Osteoblast (primary cell): Measurements from ENCODE around the gene DPH5. TPM values are rescaled to one million over a fixed set of nuclear protein-coding genes. Genes with fewer than 3 reads are reported as not detected.

Experiments used
- DNase-seq: peaks from one replicate; pipeline ENCODE4 v3.0.0; 2011; ENCODE audit warnings: low spot score, mixed read lengths; ENCODE audit not compliant: insufficient read length; ENCODE audit errors: missing footprints
- H2AFZ ChIP-seq: 2 replicates; pipeline ENCODE4 v1.6.0; 2011; ENCODE audit warnings: mild to moderate bottlenecking, low read length
- H3K27ac ChIP-seq: 2 replicates; pipeline ENCODE4 v1.5.1; 2011; ENCODE audit warnings: mild to moderate bottlenecking, low read depth, low read length, moderate library complexity
- H3K27me3 ChIP-seq: 2 replicates; pipeline ENCODE4 v1.6.0; 2012; ENCODE audit warnings: mild to moderate bottlenecking, control low read depth, inconsistent platforms, low read length, moderate library complexity; ENCODE audit not compliant: insufficient read depth
- H3K36me3 ChIP-seq: 2 replicates; pipeline ENCODE4 v1.5.1; 2011; ENCODE audit warnings: mild to moderate bottlenecking, low read length, control low read depth, moderate library complexity; ENCODE audit not compliant: insufficient read depth
- H3K4me1 ChIP-seq: 2 replicates; pipeline ENCODE4 v1.5.1; 2011; ENCODE audit warnings: mild to moderate bottlenecking, low read length, control low read depth, moderate library complexity; ENCODE audit not compliant: insufficient read depth
- H3K4me2 ChIP-seq: 2 replicates; pipeline ENCODE4 v1.6.0; 2011; ENCODE audit warnings: mild to moderate bottlenecking, low read length; ENCODE audit not compliant: insufficient read depth
- H3K4me3 ChIP-seq: fragments of 200-600 bp; sonication (generic); 3 replicates; pipeline ENCODE4 v1.5.1; 2012; ENCODE audit warnings: mild to moderate bottlenecking, low read length, inconsistent platforms; ENCODE audit not compliant: insufficient read depth
- H3K79me2 ChIP-seq: 2 replicates; pipeline ENCODE4 v1.6.0; 2012; ENCODE audit warnings: mild to moderate bottlenecking, low read length, control low read depth, inconsistent platforms; ENCODE audit not compliant: insufficient read depth
- H3K9me3 ChIP-seq: 2 replicates; pipeline ENCODE4 v1.5.1; 2011; ENCODE audit warnings: low read depth, low read length, control low read depth
- H4K20me1 ChIP-seq: 2 replicates; pipeline ENCODE4 v1.6.0; 2012; ENCODE audit warnings: mild to moderate bottlenecking, low read length, control low read depth; ENCODE audit not compliant: insufficient read depth
- total RNA-seq: library from RNA; depleted of rRNA; stranded (reverse); fragments of >200 nt; gene quantifications from 2 replicates; pipeline ENCODE4 v1.2.3, GENCODE V29; 2012
- TF ChIP-seq, protein P1 (sequence below): IDR thresholded peaks from 2 replicates; pipeline ENCODE4 v1.5.1; 2011; ENCODE audit warnings: mild to moderate bottlenecking, low read depth, low read length, moderate library complexity; ENCODE audit errors: extremely low read depth

Gene DPH5
- total RNA-seq, 1 donor = 33.3 TPM

GRCh38 chr1:101059945-101060542, 34.5 kb upstream of the DPH5 start:
- Histone ChIP-seq H4K20me1 (no peaks in the 10 kb centered on the region), H2AFZ (no peak overlapping the region), H3K27me3 (no peaks in the 10 kb centered on the region), H3K79me2 (no peaks in the 10 kb centered on the region), H3K27ac (no peak overlapping the region), H3K4me1 (no peaks in the 10 kb centered on the region), H3K36me3 (no peaks in the 10 kb centered on the region), H3K4me3 (no peak overlapping the region), H3K4me2 (no peak overlapping the region), H3K9me3 (no peaks in the 10 kb centered on the region)
- no peak for DNase-seq
- TF ChIP-seq, protein P1, sequence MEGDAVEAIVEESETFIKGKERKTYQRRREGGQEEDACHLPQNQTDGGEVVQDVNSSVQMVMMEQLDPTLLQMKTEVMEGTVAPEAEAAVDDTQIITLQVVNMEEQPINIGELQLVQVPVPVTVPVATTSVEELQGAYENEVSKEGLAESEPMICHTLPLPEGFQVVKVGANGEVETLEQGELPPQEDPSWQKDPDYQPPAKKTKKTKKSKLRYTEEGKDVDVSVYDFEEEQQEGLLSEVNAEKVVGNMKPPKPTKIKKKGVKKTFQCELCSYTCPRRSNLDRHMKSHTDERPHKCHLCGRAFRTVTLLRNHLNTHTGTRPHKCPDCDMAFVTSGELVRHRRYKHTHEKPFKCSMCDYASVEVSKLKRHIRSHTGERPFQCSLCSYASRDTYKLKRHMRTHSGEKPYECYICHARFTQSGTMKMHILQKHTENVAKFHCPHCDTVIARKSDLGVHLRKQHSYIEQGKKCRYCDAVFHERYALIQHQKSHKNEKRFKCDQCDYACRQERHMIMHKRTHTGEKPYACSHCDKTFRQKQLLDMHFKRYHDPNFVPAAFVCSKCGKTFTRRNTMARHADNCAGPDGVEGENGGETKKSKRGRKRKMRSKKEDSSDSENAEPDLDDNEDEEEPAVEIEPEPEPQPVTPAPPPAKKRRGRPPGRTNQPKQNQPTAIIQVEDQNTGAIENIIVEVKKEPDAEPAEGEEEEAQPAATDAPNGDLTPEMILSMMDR = no peak

DNA sequence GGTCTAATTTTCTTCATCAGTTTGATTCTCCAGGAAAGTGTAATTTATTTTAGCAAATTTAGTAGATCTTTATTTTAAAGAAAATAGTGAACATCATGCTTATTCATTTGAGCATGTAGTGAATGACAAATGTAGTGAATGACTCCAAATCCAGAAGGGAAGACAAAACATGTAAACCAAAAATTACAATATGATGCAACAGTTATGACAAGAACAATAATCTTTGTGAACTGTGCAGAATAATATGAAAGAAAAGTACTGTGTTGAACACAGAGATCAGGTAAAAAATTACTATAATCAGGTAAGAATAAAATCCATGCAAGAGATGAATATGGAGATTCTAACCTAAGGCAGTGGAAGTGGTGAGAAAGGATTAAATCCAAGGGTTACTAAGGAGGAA, 30.0 kb upstream of the DPH5 start:
- Histone ChIP-seq H4K20me1 (no peaks in the 10 kb centered on the region), H3K27ac (no peak overlapping the region), H3K4me3 (no peak overlapping the region), H3K9me3 (no peaks in the 10 kb centered on the region), H3K4me1 (no peaks in the 10 kb centered on the region), H3K27me3 (no peaks in the 10 kb centered on the region), H3K36me3 (no peaks in the 10 kb centered on the region), H2AFZ (no peak overlapping the region), H3K79me2 (no peaks in the 10 kb centered on the region), H3K4me2 (no peak overlapping the region)
- no peak for DNase-seq
- TF ChIP-seq, protein P1 = no peak

DNA sequence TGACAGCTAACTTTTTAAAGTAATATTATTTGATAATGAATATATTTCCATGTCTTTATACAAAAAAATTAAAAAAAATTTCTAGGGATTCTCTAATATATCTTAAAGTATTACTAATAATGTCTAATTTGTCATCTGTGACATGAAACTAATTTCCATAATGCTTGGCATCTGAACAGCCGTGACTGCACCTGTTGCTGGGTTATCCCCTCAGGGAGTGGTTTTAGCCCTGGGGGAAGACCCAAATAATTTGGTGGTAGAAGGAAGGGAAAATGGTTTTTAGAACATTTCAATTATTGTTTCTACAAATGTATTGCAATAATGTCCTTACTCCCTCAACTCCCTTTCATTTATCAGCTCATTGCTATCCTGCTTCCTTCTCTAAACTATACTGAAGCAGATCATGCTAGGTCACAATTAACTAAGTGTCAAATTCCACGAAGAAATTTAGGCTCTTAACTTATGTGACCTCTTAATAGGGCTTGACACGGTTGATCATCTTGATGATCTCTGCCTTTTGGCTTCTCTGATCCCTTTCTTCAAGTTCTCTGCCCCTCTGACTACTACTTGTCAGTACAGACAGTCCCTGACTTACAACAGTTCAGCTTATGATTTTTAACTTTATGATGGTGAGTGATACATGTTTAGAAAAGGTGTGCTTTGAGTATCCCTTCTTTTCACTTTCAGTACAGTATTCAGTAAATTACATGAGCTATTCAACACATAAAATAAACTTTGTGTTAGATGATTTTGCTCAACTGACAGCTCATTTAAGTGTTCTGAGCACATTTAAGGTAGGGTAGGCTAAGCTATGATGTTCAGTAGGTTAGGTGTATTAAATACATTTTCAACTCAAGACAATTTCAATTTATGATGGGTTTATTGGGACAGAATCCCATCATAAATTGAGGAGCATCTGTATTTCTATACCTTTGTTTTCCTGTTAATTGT, 26.4 kb upstream of the DPH5 start:
- Histone ChIP-seq H3K27me3 (no peaks in the 10 kb centered on the region), H3K27ac (no peak overlapping the region), H4K20me1 (no peaks in the 10 kb centered on the region), H3K36me3 (no peaks in the 10 kb centered on the region), H3K79me2 (no peaks in the 10 kb centered on the region), H3K4me2 (no peak overlapping the region), H2AFZ (no peak overlapping the region), H3K9me3 (no peaks in the 10 kb centered on the region), H3K4me3 (no peak overlapping the region), H3K4me1 (no peaks in the 10 kb centered on the region)
- no peak for DNase-seq
- TF ChIP-seq, protein P1 = no peak

DNA sequence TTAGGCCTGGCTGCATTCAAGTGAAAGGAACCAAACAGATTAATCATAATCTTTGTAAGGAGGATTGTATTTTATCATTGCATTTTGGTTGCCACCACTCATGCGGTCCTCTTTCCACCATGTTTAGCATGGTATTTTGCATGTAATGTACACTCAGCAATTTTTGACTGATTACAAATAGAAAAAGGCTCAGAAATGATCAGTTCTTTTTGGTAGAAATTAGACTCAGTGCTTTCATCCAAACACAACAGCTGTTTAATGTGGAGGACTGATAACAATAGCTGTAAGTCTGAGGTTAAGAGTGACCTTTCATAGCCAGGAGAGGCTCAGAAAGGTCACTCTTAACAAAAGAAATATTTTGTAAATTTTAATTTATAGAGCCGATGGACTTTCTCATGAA, 25.3 kb upstream of the DPH5 start:
- H3K4me1 ChIP-seq = no peaks in the 10 kb centered on the region
- H3K4me3 ChIP-seq = no peak overlapping the region
- H3K27me3 ChIP-seq = no peaks in the 10 kb centered on the region
- H3K4me2 ChIP-seq = no peak overlapping the region
- no peaks in the 10 kb centered on the region for H4K20me1 ChIP-seq
- no peak overlapping the region for H2AFZ ChIP-seq
- H3K27ac ChIP-seq = no peak overlapping the region
- no peaks in the 10 kb centered on the region for H3K36me3 ChIP-seq
- no peaks in the 10 kb centered on the region for H3K9me3 ChIP-seq
- TF ChIP-seq, protein P1 = no peak
- DNase-seq = no peak
- no peaks in the 10 kb centered on the region for H3K79me2 ChIP-seq
